HEK293T (cell line): Measurements from ENCODE around the gene VPREB3.

Experiments
- CTCF ChIA-PET: fragments of 350-600 bp; formaldehyde crosslinking; extraction: SDS; loops from one replicate; lab custom pipeline; 2021; ENCODE audit warnings: antibody characterized with exemption, inconsistent platforms; lab: Yijun Ruan, JAX
- POLR2A ChIA-PET: fragments of 350-600 bp; formaldehyde crosslinking; extraction: SDS; loops from one replicate; lab custom pipeline; 2020; ENCODE audit warnings: antibody characterized with exemption, inconsistent platforms; lab: Yijun Ruan, JAX
- DNase-seq: peaks from one replicate; pipeline ENCODE4 v3.0.0; 2012; ENCODE audit warnings: mixed read lengths; ENCODE audit errors: extremely low spot score
- ARNT ChIP-seq: fragments of 450-650 bp; IDR thresholded peaks from 2 replicates; pipeline ENCODE4 v1.6.1; 2017; ENCODE audit warnings: mild to moderate bottlenecking
- BHLHE40 ChIP-seq: fragments of 450-650 bp; IDR thresholded peaks from 2 replicates; pipeline ENCODE4 v1.6.1; 2016; ENCODE audit warnings: mild to moderate bottlenecking, moderate library complexity, borderline replicate concordance
- CTBP1 ChIP-seq: fragments of 450-650 bp; IDR thresholded peaks from 2 replicates; pipeline ENCODE4 v1.6.1; 2016; ENCODE audit warnings: borderline replicate concordance
- ELF4 ChIP-seq: fragments of 450-650 bp; IDR thresholded peaks from 2 replicates; pipeline ENCODE4 v1.6.1; 2017; ENCODE audit warnings: antibody characterized with exemption
- FOXA1 ChIP-seq: fragments of 450-650 bp; IDR thresholded peaks from 2 replicates; pipeline ENCODE4 v1.6.1; 2016; ENCODE audit warnings: mild to moderate bottlenecking
- FOXK2 ChIP-seq: fragments of 450-650 bp; IDR thresholded peaks from 2 replicates; pipeline ENCODE4 v1.6.1; 2016; ENCODE audit warnings: mild to moderate bottlenecking
- FOXM1 ChIP-seq: fragments of 450-650 bp; IDR thresholded peaks from 2 replicates; pipeline ENCODE4 v1.6.1; 2017; ENCODE audit warnings: mild to moderate bottlenecking, borderline replicate concordance
- HDGF ChIP-seq: fragments of 450-650 bp; IDR thresholded peaks from 2 replicates; pipeline ENCODE4 v1.6.1; 2017; ENCODE audit warnings: antibody characterized with exemption, borderline replicate concordance
- L3MBTL2 ChIP-seq: fragments of 450-650 bp; conservative IDR thresholded peaks from 2 replicates; pipeline ENCODE4 v1.6.1; 2016; ENCODE audit warnings: mild to moderate bottlenecking
- LEF1 ChIP-seq: fragments of 450-650 bp; IDR thresholded peaks from 2 replicates; pipeline ENCODE4 v1.6.1; 2017; ENCODE audit warnings: mild to moderate bottlenecking, borderline replicate concordance
- NFRKB ChIP-seq: fragments of 450-650 bp; IDR thresholded peaks from 2 replicates; pipeline ENCODE4 v1.6.1; 2016; ENCODE audit warnings: mild to moderate bottlenecking, moderate library complexity
- SP1 ChIP-seq: fragments of 450-650 bp; IDR thresholded peaks from 2 replicates; pipeline ENCODE4 v1.6.1; 2017
- SUZ12 ChIP-seq: fragments of 450-650 bp; IDR thresholded peaks from 2 replicates; pipeline ENCODE4 v1.6.1; 2016; ENCODE audit warnings: mild to moderate bottlenecking
- TARDBP ChIP-seq: fragments of 450-650 bp; IDR thresholded peaks from 2 replicates; pipeline ENCODE4 v1.6.1; 2016
- ZNF384 ChIP-seq: fragments of 450-650 bp; IDR thresholded peaks from 2 replicates; pipeline ENCODE4 v1.6.1; 2016
- TF ChIP-seq, protein P1 (sequence below): fragments of 450-650 bp; IDR thresholded peaks from 2 replicates; pipeline ENCODE4 v1.6.1; 2016

The VPREB3 gene

DNA sequence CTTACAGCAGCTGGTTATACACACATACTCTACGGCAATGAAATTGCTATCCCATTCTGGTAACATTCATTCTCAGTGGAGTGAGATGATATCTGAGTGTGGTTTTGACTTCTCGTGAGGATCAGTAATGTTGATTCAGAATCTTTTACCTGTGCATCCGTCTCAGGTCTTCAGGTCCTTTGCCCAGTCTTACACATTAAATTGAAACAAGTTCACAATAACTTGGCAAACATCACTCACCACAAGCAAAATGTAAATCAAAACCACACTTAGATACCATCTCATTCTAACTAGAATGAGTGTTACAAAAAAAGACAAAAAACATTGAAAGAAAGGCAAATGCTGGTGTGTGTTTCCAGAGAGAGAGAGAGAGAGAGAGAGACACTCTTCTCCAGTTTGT, 49.4 kb downstream of the VPREB3 start:
- POLR2A ChIA-PET = no interaction called here
- no peak for DNase-seq
- no peak for TF ChIP-seq ZNF384
- TF ChIP-seq FOXM1 = no peak
- TF ChIP-seq LEF1 = no peak
- TF ChIP-seq FOXA1 = no peak
- TF ChIP-seq ARNT = no peak
- TF ChIP-seq HDGF = no peak
- TF ChIP-seq ELF4 = no peak
- TF ChIP-seq FOXK2 = no peak
- TF ChIP-seq SUZ12 = no peak
- TF ChIP-seq SP1 = no peak
- TF ChIP-seq NFRKB = no peak
- TF ChIP-seq, protein P1, sequence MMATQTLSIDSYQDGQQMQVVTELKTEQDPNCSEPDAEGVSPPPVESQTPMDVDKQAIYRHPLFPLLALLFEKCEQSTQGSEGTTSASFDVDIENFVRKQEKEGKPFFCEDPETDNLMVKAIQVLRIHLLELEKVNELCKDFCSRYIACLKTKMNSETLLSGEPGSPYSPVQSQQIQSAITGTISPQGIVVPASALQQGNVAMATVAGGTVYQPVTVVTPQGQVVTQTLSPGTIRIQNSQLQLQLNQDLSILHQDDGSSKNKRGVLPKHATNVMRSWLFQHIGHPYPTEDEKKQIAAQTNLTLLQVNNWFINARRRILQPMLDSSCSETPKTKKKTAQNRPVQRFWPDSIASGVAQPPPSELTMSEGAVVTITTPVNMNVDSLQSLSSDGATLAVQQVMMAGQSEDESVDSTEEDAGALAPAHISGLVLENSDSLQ = no peak
- no peak for TF ChIP-seq L3MBTL2
- no peak for TF ChIP-seq CTBP1
- TF ChIP-seq TARDBP = no peak
- no peak for TF ChIP-seq BHLHE40
- CTCF ChIA-PET = no interaction called here

DNA sequence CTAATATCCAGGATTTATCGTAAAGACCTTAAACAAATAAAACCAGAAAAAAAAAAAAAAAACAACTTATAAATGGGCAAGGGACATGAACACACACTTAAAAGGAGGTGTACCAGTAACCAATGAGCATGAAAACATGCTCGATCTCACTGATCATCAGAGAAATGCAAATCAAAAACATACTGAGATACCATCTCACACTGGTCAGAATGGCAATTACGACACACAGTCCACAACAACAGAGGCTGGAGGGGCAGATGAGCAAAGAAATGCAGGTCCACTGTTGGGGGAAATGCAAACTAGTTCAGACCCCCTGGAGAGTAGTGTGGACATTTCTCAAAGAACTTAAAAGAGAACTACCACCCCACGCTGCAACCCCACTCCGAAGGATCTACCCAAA, 50.2 kb downstream of the VPREB3 start:
- CTCF ChIA-PET = no interaction called here
- TF ChIP-seq LEF1 (no peak), ARNT (no peak), NFRKB (no peak), SP1 (no peak), ELF4 (no peak), L3MBTL2 (no peak), BHLHE40 (no peak), CTBP1 (no peak), SUZ12 (no peak), HDGF (no peak), TARDBP (no peak), ZNF384 (no peak), FOXM1 (no peak), FOXK2 (no peak)
- TF ChIP-seq, protein P1 = no peak
- POLR2A ChIA-PET = no interaction called here
- DNase-seq = no peak
